ENCODE results near the gene LRRC49.
"Not testable (repeated sequence)": the region's sequence is repeated elsewhere in the genome, so short reads cannot be mapped to it uniquely, and the experiment has no call there.

The LRRC49 gene

GRCh38 chr15:70998319-70998718 is 105.7 kb downstream of the LRRC49 start:
- DNase-seq = no peak

GRCh38 chr15:71002316-71002715 is 109.7 kb downstream of the LRRC49 start:
- DNase-seq = no peak

- DNase-seq = no peak
Measured at GRCh38 chr15:71003319-71003718, 110.7 kb downstream of the LRRC49 start.

- DNase-seq = not testable (repeated sequence)
Measured at GRCh38 chr15:71004506-71004905, 111.9 kb downstream of the LRRC49 start.

- no peak for DNase-seq
Measured at GRCh38 chr15:71005895-71006294, 113.3 kb downstream of the LRRC49 start.

- DNase-seq = no peak
Measured at GRCh38 chr15:71008250-71008870, 115.7 kb downstream of the LRRC49 start.

- no peak for DNase-seq
Measured at GRCh38 chr15:71010472-71010871, 117.8 kb downstream of the LRRC49 start.

GRCh38 chr15:71010997-71011396 is 118.4 kb downstream of the LRRC49 start:
- no peak for DNase-seq

- DNase-seq = no peak
Measured at GRCh38 chr15:71011503-71012155, 119.0 kb downstream of the LRRC49 start.

- no peak for DNase-seq
Measured at GRCh38 chr15:71013446-71013845, 120.8 kb downstream of the LRRC49 start.

- no peak for DNase-seq
Measured at GRCh38 chr15:71015342-71015741, 122.7 kb downstream of the LRRC49 start.

- DNase-seq = not testable (repeated sequence)
Measured at GRCh38 chr15:71031232-71031631, 138.6 kb downstream of the LRRC49 start.

GRCh38 chr15:71035478-71035877 is 142.9 kb downstream of the LRRC49 start:
- DNase-seq = not testable (repeated sequence)

- no peak for DNase-seq
Measured at GRCh38 chr15:71042356-71042922, 149.8 kb downstream of the LRRC49 start.

GRCh38 chr15:71043373-71043772 is 150.7 kb downstream of the LRRC49 start:
- DNase-seq = no peak

- DNase-seq = no peak
Measured at GRCh38 chr15:71044006-71044405, 151.4 kb downstream of the LRRC49 start.

GRCh38 chr15:71046146-71046545 is 153.5 kb downstream of the LRRC49 start:
- DNase-seq = not testable (repeated sequence)

GRCh38 chr15:71048913-71049675 is 156.5 kb downstream of the LRRC49 start:
- DNase-seq = no peak

GRCh38 chr15:71049706-71050422 is 157.2 kb downstream of the LRRC49 start:
- DNase-seq = no peak

GRCh38 chr15:71050461-71050860 is 157.8 kb downstream of the LRRC49 start:
- DNase-seq = no peak

GRCh38 chr15:71051539-71051938 is 158.9 kb downstream of the LRRC49 start:
- DNase-seq = no peak

- DNase-seq = no peak
Measured at GRCh38 chr15:71052356-71052755, 159.7 kb downstream of the LRRC49 start.

All from GDM1 (cell line).